D721Med (cell line): ENCODE results near the gene PDE4B.

ENCODE experiments used
- DNase-seq: peaks from one replicate; pipeline ENCODE4 v3.0.0; 2011; ENCODE audit warnings: low spot score; ENCODE audit not compliant: insufficient read length
- FAIRE-seq: peaks from 2 replicates; lab custom pipeline; 2011; peaks lifted over from hg19 to GRCh38; lab: Jason Lieb, UNC
- TF ChIP-seq, protein P1 (sequence below): IDR thresholded peaks from 2 replicates; pipeline ENCODE4 v1.5.1; 2012; ENCODE audit warnings: mild to moderate bottlenecking, control low read depth; ENCODE audit not compliant: insufficient read depth; ENCODE audit errors: missing control alignments

The PDE4B gene

DNA sequence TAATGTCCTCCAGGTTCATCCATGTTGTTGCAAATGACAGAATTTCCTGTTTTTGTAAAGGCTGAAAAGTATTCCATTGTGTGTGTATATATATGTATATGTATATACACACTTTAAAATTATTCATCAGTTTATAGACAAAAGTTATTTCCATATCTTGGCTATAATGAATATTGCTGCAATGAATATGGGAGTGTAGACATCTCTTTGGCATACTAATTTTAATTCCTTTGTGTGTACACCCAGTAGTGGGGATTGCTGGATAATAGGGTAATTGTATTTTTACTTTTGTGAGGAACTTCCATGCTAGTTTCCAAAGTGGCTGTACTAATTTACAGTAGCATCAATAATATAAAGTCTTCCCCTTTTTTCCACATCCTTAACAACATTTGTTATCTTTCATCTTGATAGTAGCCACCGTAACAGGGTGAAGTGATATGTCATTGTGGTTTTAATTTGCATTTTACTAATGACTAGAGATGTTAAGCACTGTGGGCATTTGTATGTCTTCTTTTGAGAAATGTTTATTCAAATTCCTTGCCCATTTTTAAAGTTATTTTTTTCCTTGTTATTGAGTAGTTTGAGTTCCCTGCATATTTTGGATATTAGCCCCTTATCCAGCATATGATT lies 243.0 kb downstream of the PDE4B start:
- DNase-seq, result no peak
- no peak for FAIRE-seq
- TF ChIP-seq, protein P1, sequence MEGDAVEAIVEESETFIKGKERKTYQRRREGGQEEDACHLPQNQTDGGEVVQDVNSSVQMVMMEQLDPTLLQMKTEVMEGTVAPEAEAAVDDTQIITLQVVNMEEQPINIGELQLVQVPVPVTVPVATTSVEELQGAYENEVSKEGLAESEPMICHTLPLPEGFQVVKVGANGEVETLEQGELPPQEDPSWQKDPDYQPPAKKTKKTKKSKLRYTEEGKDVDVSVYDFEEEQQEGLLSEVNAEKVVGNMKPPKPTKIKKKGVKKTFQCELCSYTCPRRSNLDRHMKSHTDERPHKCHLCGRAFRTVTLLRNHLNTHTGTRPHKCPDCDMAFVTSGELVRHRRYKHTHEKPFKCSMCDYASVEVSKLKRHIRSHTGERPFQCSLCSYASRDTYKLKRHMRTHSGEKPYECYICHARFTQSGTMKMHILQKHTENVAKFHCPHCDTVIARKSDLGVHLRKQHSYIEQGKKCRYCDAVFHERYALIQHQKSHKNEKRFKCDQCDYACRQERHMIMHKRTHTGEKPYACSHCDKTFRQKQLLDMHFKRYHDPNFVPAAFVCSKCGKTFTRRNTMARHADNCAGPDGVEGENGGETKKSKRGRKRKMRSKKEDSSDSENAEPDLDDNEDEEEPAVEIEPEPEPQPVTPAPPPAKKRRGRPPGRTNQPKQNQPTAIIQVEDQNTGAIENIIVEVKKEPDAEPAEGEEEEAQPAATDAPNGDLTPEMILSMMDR, result no peak

DNA sequence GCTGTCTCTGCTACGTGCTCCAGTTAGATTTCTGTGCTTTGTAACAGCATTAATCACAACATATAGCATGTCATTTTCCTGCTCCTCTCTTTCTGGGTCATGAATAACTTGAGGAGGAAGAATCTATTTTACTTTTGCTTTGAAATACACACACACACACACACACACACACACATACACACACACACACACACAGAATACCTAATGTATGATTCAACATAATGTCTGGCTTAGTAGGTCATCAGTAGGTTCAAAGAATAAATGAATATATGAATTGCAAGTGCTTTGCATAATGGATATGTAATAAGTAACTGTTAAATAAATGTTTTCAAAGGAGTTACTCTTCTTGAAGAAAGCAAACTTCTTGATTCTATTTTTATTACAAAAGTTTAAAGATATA lies 249.0 kb downstream of the PDE4B start:
- no peak for FAIRE-seq
- TF ChIP-seq, protein P1, result no peak

DNA sequence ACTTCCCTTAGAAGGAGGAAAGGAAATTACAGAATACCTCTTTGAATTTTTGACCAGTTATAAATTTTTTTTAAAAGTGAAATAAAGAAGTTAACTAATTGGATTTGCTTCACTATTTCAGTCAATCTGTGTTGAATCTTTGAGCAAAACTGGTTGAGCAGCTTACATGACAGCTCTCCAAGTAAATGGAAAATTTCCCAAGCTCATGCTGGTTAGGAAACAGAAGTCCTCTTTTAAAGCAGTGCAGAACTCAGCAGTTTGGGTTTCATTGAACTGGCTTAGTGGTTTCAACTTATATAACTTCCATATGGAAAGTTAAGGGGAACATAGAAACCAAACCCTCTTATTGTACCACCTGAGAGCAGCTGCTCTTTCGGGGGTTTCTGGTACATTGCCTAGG lies 250.5 kb downstream of the PDE4B start:
- DNase-seq (no peak), FAIRE-seq (no peak)
- TF ChIP-seq, protein P1, result no peak

More for the DNA sequence above, 249.0 kb downstream of the PDE4B start:
- no peak for DNase-seq

DNA sequence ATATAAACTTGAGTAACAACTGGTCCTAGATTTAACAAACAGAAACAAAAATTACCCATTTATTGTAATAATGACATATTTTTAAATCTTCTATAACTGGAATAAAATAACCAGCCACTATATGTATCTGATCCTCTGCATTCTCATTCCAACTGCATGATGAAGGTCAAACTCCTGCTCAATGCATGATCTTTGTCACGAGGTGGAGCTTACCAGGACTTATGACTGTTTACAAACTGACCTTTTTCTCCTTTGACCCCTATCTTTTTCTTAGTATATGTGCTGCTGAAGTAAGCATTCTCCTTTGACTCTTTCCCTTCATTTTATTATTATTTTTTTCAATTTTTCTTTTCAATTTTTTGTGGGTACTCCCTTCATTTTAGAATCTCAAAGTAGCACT lies 252.2 kb downstream of the PDE4B start:
- TF ChIP-seq, protein P1, result no peak
- DNase-seq (no peak), FAIRE-seq (no peak)

DNA sequence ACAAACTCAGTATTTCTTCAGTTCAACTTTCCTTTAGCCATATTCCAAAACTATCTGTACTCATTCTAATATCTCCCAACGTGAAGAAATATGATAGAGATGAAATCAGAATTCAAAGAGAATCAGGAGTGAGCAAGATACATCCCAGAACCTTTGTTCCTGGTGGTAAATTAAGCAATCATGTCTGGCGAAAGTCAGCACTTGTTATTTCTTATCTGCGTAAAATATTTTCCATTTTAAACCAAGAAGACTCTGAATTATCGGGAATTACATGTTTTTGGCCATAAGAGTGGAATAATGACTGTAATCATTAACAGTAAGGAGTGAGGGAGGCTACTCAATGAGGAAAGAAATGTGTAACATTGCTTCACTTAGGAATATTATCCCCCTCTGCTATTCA lies 253.7 kb downstream of the PDE4B start:
- DNase-seq, result no peak
- no peak for FAIRE-seq
- TF ChIP-seq, protein P1, result no peak

DNA sequence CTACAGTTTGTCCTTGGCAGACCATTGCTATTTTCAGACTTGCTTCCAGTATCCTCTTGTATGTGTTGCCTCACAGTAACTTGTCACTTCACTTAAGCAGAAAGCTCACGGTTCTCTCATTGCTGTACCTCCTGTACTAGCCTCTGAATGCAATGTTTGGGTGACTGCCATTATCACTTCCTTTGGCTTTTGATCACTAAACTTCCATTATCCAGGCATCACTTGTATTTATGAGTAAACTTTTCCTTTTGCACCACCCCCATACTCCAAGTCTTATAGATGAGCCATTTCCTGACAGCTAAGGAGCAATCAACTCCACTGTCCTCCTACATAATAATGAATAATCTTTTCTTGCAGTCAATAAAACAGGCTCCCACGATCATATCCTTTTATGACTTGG lies 255.3 kb downstream of the PDE4B start:
- FAIRE-seq, result no peak
- TF ChIP-seq, protein P1, result no peak
- no peak for DNase-seq

DNA sequence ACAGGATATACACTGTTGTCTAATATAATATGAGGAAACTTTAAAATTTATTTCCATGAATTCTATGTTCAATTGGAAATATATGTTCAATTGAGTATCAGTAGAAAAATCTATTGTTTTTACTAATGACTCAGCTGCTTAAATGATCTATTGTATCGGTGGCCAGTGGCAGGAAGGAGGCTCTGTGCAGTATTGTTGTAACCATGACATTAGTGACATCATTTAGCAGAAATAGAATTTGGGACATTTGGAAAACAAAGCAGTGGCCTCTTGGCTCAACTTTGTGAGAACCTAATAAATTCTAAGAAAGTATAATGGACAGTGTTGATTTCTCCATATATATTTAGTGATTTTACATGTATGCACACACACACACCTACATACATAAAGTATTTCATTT lies 257.4 kb downstream of the PDE4B start:
- no peak for FAIRE-seq
- TF ChIP-seq, protein P1, result no peak
- no peak for DNase-seq
